ENCODE data around the gene DHCR7. TPM values are rescaled to one million over a fixed set of nuclear protein-coding genes. Genes with fewer than 3 reads are reported as not detected.

Gene DHCR7
- total RNA-seq, 1 donor from 2014 or later: 36.7 TPM

DNA sequence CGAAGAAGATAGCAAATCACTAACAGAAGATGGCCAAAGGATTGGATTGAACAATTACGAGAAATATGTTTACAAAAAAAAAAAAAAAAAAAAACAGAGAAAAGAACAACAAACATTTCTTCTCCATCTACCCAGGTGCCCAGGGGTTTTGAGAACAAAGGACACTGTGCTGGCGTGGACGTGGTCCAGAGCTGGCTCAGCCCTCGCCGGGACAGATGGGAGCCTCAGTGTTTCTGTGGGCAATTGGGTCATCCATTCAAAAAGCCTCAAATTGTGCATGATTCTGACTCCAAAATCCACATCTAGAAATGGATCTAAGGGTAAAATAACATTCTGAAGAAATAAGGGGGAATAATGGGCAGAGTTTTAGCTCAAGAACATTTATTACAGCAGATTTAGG is 63.1 kb downstream of the DHCR7 start:
- Mint-ChIP-seq H3K4me3 (no peak overlapping the region), H3K9me3 (peaks cover 22% of the 10 kb centered on the region), H3K4me1 (no peaks in the 10 kb centered on the region), H3K27me3 (ENCODE audit: insufficient read depth, low read depth) (peaks cover 13% of the 10 kb centered on the region), H3K27ac (no peak overlapping the region), H3K36me3 (no peaks in the 10 kb centered on the region)
- Histone ChIP-seq H3F3A (ENCODE audit: low read depth) (no peaks in the 10 kb centered on the region), H3K9ac (no peak overlapping the region), H3K9me3 (ENCODE audit: low read depth) (no peaks in the 10 kb centered on the region), H3K36me3 (no peaks in the 10 kb centered on the region), H2AFZ (replicated peaks) (no peak overlapping the region), H3K27me3 (no peaks in the 10 kb centered on the region), H3K27ac (no peak overlapping the region), H3K79me2 (ENCODE audit: low read depth) (no peaks in the 10 kb centered on the region), H3K4me3 (no peak overlapping the region), H4K20me1 (ENCODE audit: low read depth) (no peaks in the 10 kb centered on the region), H3K4me1 (no peaks in the 10 kb centered on the region), H3K4me2 (no peak overlapping the region)
- DNase-seq (ENCODE audit: low spot score): no peak
- TF ChIP-seq, protein P1, sequence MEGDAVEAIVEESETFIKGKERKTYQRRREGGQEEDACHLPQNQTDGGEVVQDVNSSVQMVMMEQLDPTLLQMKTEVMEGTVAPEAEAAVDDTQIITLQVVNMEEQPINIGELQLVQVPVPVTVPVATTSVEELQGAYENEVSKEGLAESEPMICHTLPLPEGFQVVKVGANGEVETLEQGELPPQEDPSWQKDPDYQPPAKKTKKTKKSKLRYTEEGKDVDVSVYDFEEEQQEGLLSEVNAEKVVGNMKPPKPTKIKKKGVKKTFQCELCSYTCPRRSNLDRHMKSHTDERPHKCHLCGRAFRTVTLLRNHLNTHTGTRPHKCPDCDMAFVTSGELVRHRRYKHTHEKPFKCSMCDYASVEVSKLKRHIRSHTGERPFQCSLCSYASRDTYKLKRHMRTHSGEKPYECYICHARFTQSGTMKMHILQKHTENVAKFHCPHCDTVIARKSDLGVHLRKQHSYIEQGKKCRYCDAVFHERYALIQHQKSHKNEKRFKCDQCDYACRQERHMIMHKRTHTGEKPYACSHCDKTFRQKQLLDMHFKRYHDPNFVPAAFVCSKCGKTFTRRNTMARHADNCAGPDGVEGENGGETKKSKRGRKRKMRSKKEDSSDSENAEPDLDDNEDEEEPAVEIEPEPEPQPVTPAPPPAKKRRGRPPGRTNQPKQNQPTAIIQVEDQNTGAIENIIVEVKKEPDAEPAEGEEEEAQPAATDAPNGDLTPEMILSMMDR (IDR thresholded peaks at IDR 0.05): no peak
- TF ChIP-seq EZH2phosphoT487 (IDR thresholded peaks at IDR 0.05): no peak
- TF ChIP-seq EZH2 (IDR thresholded peaks at IDR 0.05): no peak

DNA sequence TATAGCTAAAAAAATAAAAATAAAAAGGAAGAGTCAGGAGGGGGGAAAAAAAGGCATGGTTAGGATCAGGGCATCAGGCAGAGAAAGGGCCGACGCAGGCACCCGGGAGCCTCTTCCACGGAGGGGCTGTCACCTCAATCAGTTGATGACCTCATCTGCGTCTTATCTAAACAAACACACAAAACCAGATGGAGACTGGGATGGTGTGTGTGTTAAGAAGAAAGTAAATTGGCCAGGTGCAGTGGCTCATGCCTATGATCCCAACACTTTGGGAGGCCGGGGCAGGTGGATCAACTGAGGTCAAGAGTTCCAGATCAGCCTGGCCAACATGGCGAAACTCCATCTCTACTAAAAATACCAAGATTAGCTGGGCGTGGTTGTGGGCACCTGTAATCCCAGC is 63.6 kb downstream of the DHCR7 start:
- Histone ChIP-seq H3K9ac (no peak overlapping the region), H3F3A (ENCODE audit: low read depth) (no peaks in the 10 kb centered on the region), H3K36me3 (no peaks in the 10 kb centered on the region), H2AFZ (replicated peaks) (no peak overlapping the region), H3K4me3 (no peak overlapping the region), H3K79me2 (ENCODE audit: low read depth) (no peaks in the 10 kb centered on the region), H3K27me3 (no peaks in the 10 kb centered on the region), H3K4me1 (no peaks in the 10 kb centered on the region), H3K27ac (no peak overlapping the region), H3K4me2 (no peak overlapping the region), H4K20me1 (ENCODE audit: low read depth) (no peaks in the 10 kb centered on the region), H3K9me3 (ENCODE audit: low read depth) (no peaks in the 10 kb centered on the region)
- Mint-ChIP-seq H3K4me3 (no peak overlapping the region), H3K4me1 (no peaks in the 10 kb centered on the region), H3K27ac (no peak overlapping the region), H3K9me3 (peaks cover 22% of the 10 kb centered on the region), H3K27me3 (ENCODE audit: insufficient read depth, low read depth) (peaks cover 13% of the 10 kb centered on the region), H3K36me3 (no peaks in the 10 kb centered on the region)
- TF ChIP-seq EZH2 (IDR thresholded peaks at IDR 0.05) (no peak), EZH2phosphoT487 (IDR thresholded peaks at IDR 0.05) (no peak)
- TF ChIP-seq, protein P1 (IDR thresholded peaks at IDR 0.05): no peak
- DNase-seq (ENCODE audit: low spot score): no peak

Small RNAs within 50 kb of the gene (microRNA-seq; reads per million reads assigned to microRNA genes)
- not detected for gene MIR6754

Small RNAs within 50 kb of the gene (small RNA-seq; reads per million reads assigned to genes)
- not detected for gene MIR6754

Other genes with a start within 250 kb of the DHCR7 start
- 8.1 TPM in 2 replicates for gene SHANK2, start 195.8 kb downstream of the DHCR7 start, total RNA-seq (ENCODE audit: low replicate concordance)
- gene NADSYN1, start 4.8 kb upstream of the DHCR7 start, total RNA-seq (ENCODE audit: low replicate concordance): 25.0 and 40.0 TPM in 2 replicates
- gene KRTAP5-7, start 78.9 kb upstream of the DHCR7 start, total RNA-seq (ENCODE audit: low replicate concordance): not detected in 2 replicates
- not detected in 2 replicates for gene KRTAP5-8, start 89.6 kb upstream of the DHCR7 start, total RNA-seq (ENCODE audit: low replicate concordance)
- 0.15 TPM in 1 of 2 replicates, not detected in the other for gene KRTAP5-9, start 100.0 kb upstream of the DHCR7 start, total RNA-seq (ENCODE audit: low replicate concordance)
- 0.12 TPM in 1 of 2 replicates, not detected in the other for gene KRTAP5-10, start 117.2 kb upstream of the DHCR7 start, total RNA-seq (ENCODE audit: low replicate concordance)
- gene KRTAP5-11, start 134.5 kb upstream of the DHCR7 start, total RNA-seq (ENCODE audit: low replicate concordance): not detected in 2 replicates